ENCODE data around the gene C19orf38.

C19orf38 gene

DNA sequence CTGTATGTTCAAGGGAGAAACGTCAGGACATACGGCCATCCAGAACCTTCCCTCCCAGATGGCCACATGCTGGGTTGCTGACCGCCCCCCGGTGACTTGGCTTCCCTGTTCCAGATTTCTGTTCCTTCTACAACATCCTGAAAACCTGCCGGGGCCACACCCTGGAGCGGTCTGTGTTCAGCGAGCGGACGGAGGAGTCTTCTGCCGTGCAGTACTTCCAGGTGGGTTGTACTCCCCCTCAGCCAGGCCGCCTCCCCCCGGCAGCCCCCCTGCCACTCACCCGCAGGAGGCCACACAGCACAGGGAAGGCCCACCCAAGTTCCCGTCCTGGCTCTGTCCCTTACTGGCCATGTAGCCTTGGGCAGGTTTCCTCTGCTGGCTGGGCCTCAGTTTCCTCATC is 59.7 kb downstream of the C19orf38 start:
- TF ChIP-seq CTCF (IDR thresholded peaks at IDR 0.05) (no peak), ZFX (IDR thresholded peaks at IDR 0.05; ENCODE audit: borderline replicate concordance) (no peak)
- H3K27ac ChIP-seq: no peak overlapping the region

DNA sequence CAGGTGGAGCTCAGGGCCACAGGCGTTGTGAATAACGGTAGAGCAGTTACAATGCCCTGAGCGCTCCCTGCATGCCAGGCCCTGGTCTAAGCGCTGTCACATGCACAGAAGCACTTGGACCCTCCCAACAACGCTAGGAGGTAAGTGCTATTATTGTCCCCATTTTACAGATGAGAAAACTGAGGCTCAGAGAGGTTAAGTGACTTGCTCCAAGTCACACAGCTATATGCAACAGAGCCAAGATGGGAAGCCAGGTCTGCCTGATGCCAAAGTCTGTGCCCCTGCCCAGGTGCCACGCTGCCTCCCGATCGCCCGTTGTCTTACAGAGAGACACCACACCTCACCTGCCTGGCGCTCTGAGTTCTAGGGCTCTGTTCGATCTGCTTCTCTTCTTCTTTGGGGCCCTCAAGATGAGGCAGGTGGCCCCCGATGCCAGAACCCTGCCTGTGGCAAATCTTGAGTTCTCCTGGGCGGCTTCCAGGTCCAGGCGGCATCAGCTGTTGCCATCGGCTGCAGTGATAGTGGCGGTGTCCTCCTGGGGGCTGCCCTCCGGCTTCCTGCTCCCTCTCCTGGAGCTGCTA is 60.3 kb downstream of the C19orf38 start:
- TF ChIP-seq ZFX (IDR thresholded peaks at IDR 0.05; ENCODE audit: borderline replicate concordance) (no peak), CTCF (IDR thresholded peaks at IDR 0.05) (no peak)
- H3K27ac ChIP-seq: no peak overlapping the region

- no peak overlapping the region for H3K27ac ChIP-seq
- TF ChIP-seq ZFX (IDR thresholded peaks at IDR 0.05; ENCODE audit: borderline replicate concordance): no peak
- TF ChIP-seq CTCF (IDR thresholded peaks at IDR 0.05): no peak
Measured at GRCh38 chr19:10911579-10912363, 63.6 kb downstream of the C19orf38 start.

- no peak for TF ChIP-seq ZFX (IDR thresholded peaks at IDR 0.05; ENCODE audit: borderline replicate concordance)
- TF ChIP-seq CTCF (IDR thresholded peaks at IDR 0.05): no peak
Measured at GRCh38 chr19:10912619-10913018, 64.4 kb downstream of the C19orf38 start.

GRCh38 chr19:10913716-10914340 is 65.6 kb downstream of the C19orf38 start:
- no peak for TF ChIP-seq ZFX (IDR thresholded peaks at IDR 0.05; ENCODE audit: borderline replicate concordance)
- TF ChIP-seq CTCF (IDR thresholded peaks at IDR 0.05): no peak
- H3K27ac ChIP-seq: no peak overlapping the region

More at GRCh38 chr19:10912619-10913018, 64.4 kb downstream of the C19orf38 start:
- H3K27ac ChIP-seq: no peak overlapping the region

DNA sequence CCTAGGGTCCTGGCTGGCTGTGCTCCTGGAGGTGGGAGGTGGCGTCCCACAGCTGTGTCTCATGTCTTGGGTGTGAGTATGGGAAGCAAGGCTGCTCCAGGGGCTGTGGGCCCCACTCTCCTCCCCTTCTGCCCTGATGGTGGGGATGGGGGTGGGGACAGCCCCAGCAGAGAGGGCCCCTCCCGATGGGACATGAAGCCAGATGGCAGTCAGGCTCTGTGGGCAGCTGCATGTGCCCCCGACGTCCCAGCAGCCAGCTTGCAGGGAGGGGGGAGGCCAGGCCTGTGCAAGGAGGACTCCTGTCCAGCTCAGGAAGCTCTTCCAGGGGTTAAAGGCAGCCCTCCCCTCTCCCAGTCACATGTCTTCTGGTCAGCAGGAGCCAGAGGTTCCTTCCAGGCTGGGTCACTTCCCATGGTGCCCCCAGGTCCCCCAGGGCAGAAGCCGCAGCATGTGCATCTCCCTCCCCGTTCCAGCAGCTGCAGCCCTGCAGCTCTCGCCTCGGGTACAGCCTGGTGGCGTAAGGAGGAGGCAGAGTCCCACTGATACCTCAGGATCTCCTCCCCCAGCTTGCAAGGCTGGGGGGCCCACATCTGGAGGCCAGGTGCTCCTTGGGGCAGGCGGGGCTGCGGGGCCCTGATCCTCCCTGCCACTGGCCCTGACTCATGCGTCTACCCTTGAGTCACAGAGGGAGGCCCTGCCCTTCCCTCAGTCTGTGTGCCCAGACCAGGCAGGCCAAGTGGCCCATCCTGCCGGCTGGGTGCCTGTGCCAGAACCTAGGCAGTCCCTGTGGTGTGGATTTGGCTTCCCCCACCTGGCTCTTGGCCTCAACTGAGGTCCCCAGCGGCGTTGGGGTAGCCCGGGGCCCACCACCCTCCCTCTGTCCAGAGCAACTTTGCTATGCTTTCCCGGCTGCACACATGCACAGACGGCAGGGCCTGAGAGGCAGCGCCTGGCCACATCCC is 67.2 kb downstream of the C19orf38 start:
- TF ChIP-seq ZFX (IDR thresholded peaks at IDR 0.05; ENCODE audit: borderline replicate concordance): no peak
- no peak for TF ChIP-seq CTCF (IDR thresholded peaks at IDR 0.05)
- H3K27ac ChIP-seq: no peak overlapping the region
